Smooth muscle cell (in vitro differentiated cells): Measurements from ENCODE around the gene NMUR1. TPM values are rescaled to one million over a fixed set of nuclear protein-coding genes. Genes with fewer than 3 reads are reported as not detected.

ENCODE experiments used
- DNase-seq: peaks from one replicate; lab custom pipeline; 2025; ENCODE audit not compliant: unreplicated experiment; lab: John Stamatoyannopoulos, UW
- H2AFZ ChIP-seq: fragments of 200-600 bp; sonication (generic); 2 replicates; pipeline ENCODE4 v1.6.0; 2016; ENCODE audit warnings: antibody characterized with exemption, low read depth, mild to moderate bottlenecking
- H3F3A ChIP-seq: fragments of 200-600 bp; sonication (generic); 2 replicates; pipeline ENCODE4 v1.6.0; 2017; ENCODE audit warnings: antibody characterized with exemption, low read depth
- H3K27ac ChIP-seq: fragments of 200-600 bp; sonication (generic); 2 replicates; pipeline ENCODE4 v1.5.1; 2016; ENCODE audit warnings: low read depth, mild to moderate bottlenecking
- H3K27me3 ChIP-seq: fragments of 200-600 bp; sonication (generic); 2 replicates; pipeline ENCODE4 v1.6.1; 2016; ENCODE audit warnings: low read depth, mild to moderate bottlenecking
- H3K36me3 ChIP-seq: fragments of 200-600 bp; sonication (generic); 2 replicates; pipeline ENCODE4 v1.5.1; 2016; ENCODE audit warnings: low read depth
- H3K4me1 ChIP-seq: fragments of 200-600 bp; sonication (generic); 2 replicates; pipeline ENCODE4 v1.5.1; 2016; ENCODE audit warnings: low read depth
- H3K4me2 ChIP-seq: fragments of 200-600 bp; sonication (generic); 2 replicates; pipeline ENCODE4 v1.6.0; 2016; ENCODE audit warnings: mild to moderate bottlenecking
- H3K4me3 ChIP-seq: fragments of 200-600 bp; sonication (generic); 2 replicates; pipeline ENCODE4 v1.5.1; 2016; ENCODE audit warnings: mild to moderate bottlenecking
- H3K79me2 ChIP-seq: fragments of 200-600 bp; sonication (generic); 2 replicates; pipeline ENCODE4 v1.6.0; 2016; ENCODE audit warnings: low read depth, mild to moderate bottlenecking
- H3K9ac ChIP-seq: fragments of 200-600 bp; sonication (generic); 2 replicates; pipeline ENCODE4 v1.6.0; 2016; ENCODE audit warnings: low read depth
- H3K9me3 ChIP-seq: fragments of 200-600 bp; sonication (generic); replicated peaks from 2 replicates; pipeline ENCODE4 v1.5.1; 2016; ENCODE audit warnings: low read depth
- H4K20me1 ChIP-seq: fragments of 200-600 bp; sonication (generic); 2 replicates; pipeline ENCODE4 v1.6.0; 2016; ENCODE audit warnings: low read depth
- WGBS: methylation state at CpG from one replicate; pipeline ENCODE4 v1.1.7; 2016; ENCODE audit warnings: low lambda C conversion rate; 5-methylcytosine and 5-hydroxymethylcytosine counted together
- polyA plus RNA-seq: library from polyadenylated mRNA; unstranded; fragments of >200 nt; fragmentation: Nextera tagmentation; extraction: Ambion mirVana; gene quantifications from 2 replicates; pipeline ENCODE4 v1.2.1, GENCODE V29; 2016
- total RNA-seq: library from RNA; depleted of rRNA; stranded (reverse); fragments of >200 nt; gene quantifications from 2 replicates; pipeline ENCODE4 v1.2.3, GENCODE V29; 2014
- TF ChIP-seq, protein P1 (sequence below): fragments of 200-600 bp; sonication (generic); IDR thresholded peaks from 2 replicates; pipeline ENCODE4 v1.5.1; 2017; ENCODE audit warnings: borderline replicate concordance, mild to moderate bottlenecking, antibody characterized with exemption; ENCODE audit not compliant: insufficient read depth, poor library complexity, severe bottlenecking

Gene NMUR1
- total and polyA plus RNA-seq, 2 experiments from 2014 or later = not detected

- TF ChIP-seq, protein P1, sequence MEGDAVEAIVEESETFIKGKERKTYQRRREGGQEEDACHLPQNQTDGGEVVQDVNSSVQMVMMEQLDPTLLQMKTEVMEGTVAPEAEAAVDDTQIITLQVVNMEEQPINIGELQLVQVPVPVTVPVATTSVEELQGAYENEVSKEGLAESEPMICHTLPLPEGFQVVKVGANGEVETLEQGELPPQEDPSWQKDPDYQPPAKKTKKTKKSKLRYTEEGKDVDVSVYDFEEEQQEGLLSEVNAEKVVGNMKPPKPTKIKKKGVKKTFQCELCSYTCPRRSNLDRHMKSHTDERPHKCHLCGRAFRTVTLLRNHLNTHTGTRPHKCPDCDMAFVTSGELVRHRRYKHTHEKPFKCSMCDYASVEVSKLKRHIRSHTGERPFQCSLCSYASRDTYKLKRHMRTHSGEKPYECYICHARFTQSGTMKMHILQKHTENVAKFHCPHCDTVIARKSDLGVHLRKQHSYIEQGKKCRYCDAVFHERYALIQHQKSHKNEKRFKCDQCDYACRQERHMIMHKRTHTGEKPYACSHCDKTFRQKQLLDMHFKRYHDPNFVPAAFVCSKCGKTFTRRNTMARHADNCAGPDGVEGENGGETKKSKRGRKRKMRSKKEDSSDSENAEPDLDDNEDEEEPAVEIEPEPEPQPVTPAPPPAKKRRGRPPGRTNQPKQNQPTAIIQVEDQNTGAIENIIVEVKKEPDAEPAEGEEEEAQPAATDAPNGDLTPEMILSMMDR = no peak
- no peak for DNase-seq
- no peaks in the 10 kb centered on the region for H4K20me1 ChIP-seq
- WGBS = 100% methylated on average over 3 of the region's 3 CpGs
- no peak overlapping the region for H2AFZ ChIP-seq
- no peaks in the 10 kb centered on the region for H3K79me2 ChIP-seq
- no peaks in the 10 kb centered on the region for H3K9me3 ChIP-seq
- H3K27ac ChIP-seq = no peak overlapping the region
- no peak overlapping the region for H3K9ac ChIP-seq
- no peaks in the 10 kb centered on the region for H3K4me1 ChIP-seq
- H3K27me3 ChIP-seq = peaks cover 9% of the 10 kb centered on the region
- no peaks in the 10 kb centered on the region for H3K36me3 ChIP-seq
- H3K4me2 ChIP-seq = no peak overlapping the region
- peaks cover 5% of the 10 kb centered on the region for H3F3A ChIP-seq
- no peak overlapping the region for H3K4me3 ChIP-seq
These were observed 11.9 kb upstream of the NMUR1 start for GRCh38 chr2:231542136-231542535.

DNA sequence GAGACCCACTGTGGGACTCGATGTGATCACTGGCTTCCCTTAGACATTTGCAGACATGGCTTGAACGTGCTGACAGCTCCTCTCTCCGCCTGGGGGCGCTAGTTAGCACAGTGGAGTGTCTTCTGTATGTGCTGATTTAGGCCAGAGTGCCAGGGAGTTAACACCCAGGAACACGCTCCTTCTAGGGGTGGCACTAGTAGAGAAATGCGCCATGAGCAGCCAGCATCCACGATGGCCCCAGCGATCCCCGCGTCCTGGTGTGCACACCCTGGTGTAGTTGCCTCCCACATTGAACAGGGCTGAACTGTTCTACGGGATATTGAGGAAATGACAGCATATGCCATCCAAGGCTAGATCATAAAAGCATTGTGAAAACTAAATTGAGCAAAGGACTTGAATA, 11.4 kb upstream of the NMUR1 start:
- Histone ChIP-seq H3K4me3 (no peak overlapping the region), H3K4me2 (no peak overlapping the region), H3K9ac (no peak overlapping the region), H4K20me1 (no peaks in the 10 kb centered on the region), H3K36me3 (no peaks in the 10 kb centered on the region), H3K79me2 (no peaks in the 10 kb centered on the region), H3K27me3 (peaks cover 9% of the 10 kb centered on the region), H3K27ac (no peak overlapping the region), H2AFZ (no peak overlapping the region), H3F3A (peaks cover 5% of the 10 kb centered on the region), H3K9me3 (no peaks in the 10 kb centered on the region), H3K4me1 (no peaks in the 10 kb centered on the region)
- WGBS = 63% methylated on average over 11 of the region's 11 CpGs
- DNase-seq = no peak
- TF ChIP-seq, protein P1 = peak; percentile 6

- 90% methylated on average over 4 of the region's 4 CpGs for WGBS
- no peak overlapping the region for H3K4me2 ChIP-seq
These were observed 9.7 kb upstream of the NMUR1 start for GRCh38 chr2:231539991-231540390.

DNA sequence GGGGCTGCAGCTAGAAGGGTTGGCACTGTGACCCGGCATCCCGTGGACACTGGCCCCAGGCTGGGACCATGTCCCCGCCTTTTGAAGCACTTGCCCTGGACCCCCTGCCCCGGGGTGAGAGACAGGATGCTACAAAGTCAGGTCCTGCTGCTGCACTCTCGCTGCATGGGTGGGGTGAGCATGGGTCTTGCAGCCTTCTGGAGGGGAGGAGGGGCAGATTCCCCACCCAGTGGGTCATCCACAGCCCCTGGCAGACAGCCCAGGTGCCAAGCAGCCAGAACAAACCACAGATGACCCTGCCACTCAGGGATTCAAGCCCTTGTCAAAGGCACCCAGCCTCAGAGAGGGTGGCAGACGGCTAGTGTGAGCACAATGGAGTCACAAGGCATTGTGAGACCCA, 5.7 kb upstream of the NMUR1 start:
- H3K27me3 ChIP-seq = peaks cover 5% of the 10 kb centered on the region
- H3K79me2 ChIP-seq = no peaks in the 10 kb centered on the region
- no peak overlapping the region for H3K27ac ChIP-seq
- TF ChIP-seq, protein P1 = no peak
- no peaks in the 10 kb centered on the region for H3F3A ChIP-seq
- H3K36me3 ChIP-seq = no peaks in the 10 kb centered on the region
- peaks cover 5% of the 10 kb centered on the region for H3K4me1 ChIP-seq
- no peaks in the 10 kb centered on the region for H3K9me3 ChIP-seq
- no peaks in the 10 kb centered on the region for H4K20me1 ChIP-seq
- no peak overlapping the region for H3K4me2 ChIP-seq
- no peak overlapping the region for H3K9ac ChIP-seq
- no peak overlapping the region for H3K4me3 ChIP-seq
- no peak overlapping the region for H2AFZ ChIP-seq
- 90% methylated on average over 6 of the region's 6 CpGs for WGBS
- DNase-seq = no peak

More at GRCh38 chr2:231539991-231540390, 9.7 kb upstream of the NMUR1 start:
- no peaks in the 10 kb centered on the region for H3K4me1 ChIP-seq
- no peaks in the 10 kb centered on the region for H3K36me3 ChIP-seq
- no peak for DNase-seq
- no peak overlapping the region for H2AFZ ChIP-seq
- H3K27me3 ChIP-seq = peaks cover 9% of the 10 kb centered on the region
- no peak overlapping the region for H3K4me3 ChIP-seq
- H3F3A ChIP-seq = peaks cover under 1% of the 10 kb centered on the region
- TF ChIP-seq, protein P1 = no peak
- H4K20me1 ChIP-seq = no peaks in the 10 kb centered on the region
- H3K9ac ChIP-seq = no peak overlapping the region
- no peaks in the 10 kb centered on the region for H3K79me2 ChIP-seq
- no peaks in the 10 kb centered on the region for H3K9me3 ChIP-seq
- H3K27ac ChIP-seq = no peak overlapping the region
